Activated T-helper 1 cell treated with anti-CD3 and anti-CD28 coated beads, Interleukin-2, amount 50 U/mL, for 16 hours (primary cell): Measurements from ENCODE around the gene TPD52L1.

Source experiments
- DNase-seq, 2 donors: peaks; one replicate each; pipeline ENCODE4 v3.0.0-alpha.2; 2020; ENCODE audit warnings: low read depth in 1 of 2, low spot score in 1 of 2

Gene TPD52L1

GRCh38 chr6:125302840-125303511 lies 149.4 kb downstream of the TPD52L1 start:
- DNase-seq = no peak

GRCh38 chr6:125303512-125303854 lies 149.9 kb downstream of the TPD52L1 start:
- DNase-seq = no peak

- no peak for DNase-seq
Measured at GRCh38 chr6:125304970-125305660, 151.5 kb downstream of the TPD52L1 start.

GRCh38 chr6:125306756-125307149 lies 153.2 kb downstream of the TPD52L1 start:
- no peak for DNase-seq

GRCh38 chr6:125307150-125307838 lies 153.7 kb downstream of the TPD52L1 start:
- no peak for DNase-seq

- DNase-seq = no peak
Measured at GRCh38 chr6:125307964-125308615, 154.5 kb downstream of the TPD52L1 start.

- DNase-seq = no peak
Measured at GRCh38 chr6:125310994-125311649, 157.5 kb downstream of the TPD52L1 start.

GRCh38 chr6:125312478-125312877 lies 158.9 kb downstream of the TPD52L1 start:
- DNase-seq = no peak

GRCh38 chr6:125312950-125313349 lies 159.4 kb downstream of the TPD52L1 start:
- DNase-seq = no peak
